ENCODE data around the gene MST1R. TPM values are rescaled to one million over a fixed set of nuclear protein-coding genes. Genes with fewer than 3 reads are reported as not detected.

MST1R gene
- total and polyA plus RNA-seq, 9 of the 15 experiments (the other 6 are each of a cell fraction or from before 2014, with no cell fraction given) = 1.3 to 10.0 (median 3.8) TPM

DNA sequence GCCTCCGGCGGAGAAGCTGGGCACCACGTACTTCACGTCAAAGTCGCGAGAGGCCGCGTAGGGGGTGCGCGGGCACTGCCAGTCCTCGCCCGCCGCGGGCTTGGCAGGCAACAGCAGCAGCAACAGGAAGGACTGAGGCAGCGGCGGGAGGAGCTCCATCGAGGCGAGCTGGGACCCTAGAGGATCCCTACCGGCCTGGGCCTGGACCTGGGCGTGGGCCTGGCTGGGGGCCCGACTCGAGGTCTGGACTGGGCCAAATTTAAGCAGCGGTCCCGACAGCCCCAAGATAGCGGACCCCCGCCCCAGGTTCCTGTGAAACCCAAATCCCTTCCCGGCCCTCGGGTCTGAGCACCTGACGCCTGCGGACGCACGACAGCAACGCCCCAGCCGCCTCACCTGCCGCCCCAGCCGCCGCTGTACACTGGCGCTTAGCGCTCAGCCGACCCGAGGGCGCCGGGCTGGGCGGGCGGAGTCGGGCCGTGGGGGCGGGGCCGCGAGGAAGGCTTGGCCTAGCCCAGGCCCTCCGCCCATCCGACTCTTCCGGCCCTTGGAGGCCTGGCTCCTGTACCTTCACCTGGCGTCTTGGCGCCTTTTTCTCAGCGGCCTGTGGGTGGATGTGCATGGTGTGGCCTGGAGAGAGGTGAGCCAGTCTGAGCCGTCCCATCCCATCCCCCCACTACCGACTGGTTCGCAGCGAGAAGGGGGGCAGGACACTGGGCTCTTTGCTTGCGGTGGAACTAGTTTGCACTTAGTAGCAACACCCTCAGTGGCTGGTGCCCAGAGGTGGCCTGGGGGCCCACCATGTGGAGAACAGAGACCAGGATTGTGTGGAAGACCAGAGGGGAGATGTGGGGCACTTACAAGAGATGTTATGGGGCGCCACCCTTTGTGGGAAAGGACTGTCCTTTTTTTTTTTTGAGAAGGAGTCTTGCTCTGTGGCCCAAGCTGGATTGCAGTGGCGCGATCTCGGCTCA lies at the start of gene MST1R (continued):
- TF ChIP-seq SMAD1 (IDR thresholded peaks at IDR 0.05; ENCODE audit: low read depth, low read length, partially characterized antibody) (no peak), CHD2 (IDR thresholded peaks at IDR 0.05; ENCODE audit: low read depth, low read length) (peak; percentile 23; the same call in 1 of the 2 replicates), CBX8 (IDR thresholded peaks at IDR 0.05; ENCODE audit: borderline replicate concordance, extremely low read depth, low read depth, low read length, poor library complexity, severe bottlenecking) (no peak), NR2C2 (CRISPR knock-in tag; IDR thresholded peaks at IDR 0.05) (no peak), NR2C2 (tag; IDR thresholded peaks at IDR 0.05) (no peak), MEF2A (IDR thresholded peaks at IDR 0.05; ENCODE audit: control insufficient read depth, low read depth, low read length) (no peak), STAT5A (IDR thresholded peaks at IDR 0.05; ENCODE audit: borderline replicate concordance, low read length) (no peak), ARNT (IDR thresholded peaks at IDR 0.05) (no peak), ZBTB7A (IDR thresholded peaks at IDR 0.05; ENCODE audit: borderline replicate concordance, control insufficient read depth, low read depth, low read length) (no peak), TSC22D4 (tag; IDR thresholded peaks at IDR 0.05) (no peak), SMC3 (conservative IDR thresholded peaks at IDR 0.05; ENCODE audit: insufficient read depth, low read depth, low read length) (no peak)
- TF ChIP-seq, protein P1, sequence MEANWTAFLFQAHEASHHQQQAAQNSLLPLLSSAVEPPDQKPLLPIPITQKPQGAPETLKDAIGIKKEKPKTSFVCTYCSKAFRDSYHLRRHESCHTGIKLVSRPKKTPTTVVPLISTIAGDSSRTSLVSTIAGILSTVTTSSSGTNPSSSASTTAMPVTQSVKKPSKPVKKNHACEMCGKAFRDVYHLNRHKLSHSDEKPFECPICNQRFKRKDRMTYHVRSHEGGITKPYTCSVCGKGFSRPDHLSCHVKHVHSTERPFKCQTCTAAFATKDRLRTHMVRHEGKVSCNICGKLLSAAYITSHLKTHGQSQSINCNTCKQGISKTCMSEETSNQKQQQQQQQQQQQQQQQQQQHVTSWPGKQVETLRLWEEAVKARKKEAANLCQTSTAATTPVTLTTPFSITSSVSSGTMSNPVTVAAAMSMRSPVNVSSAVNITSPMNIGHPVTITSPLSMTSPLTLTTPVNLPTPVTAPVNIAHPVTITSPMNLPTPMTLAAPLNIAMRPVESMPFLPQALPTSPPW (CRISPR knock-in tag; IDR thresholded peaks at IDR 0.05) = peak; percentile 68
- TF ChIP-seq, protein P2, sequence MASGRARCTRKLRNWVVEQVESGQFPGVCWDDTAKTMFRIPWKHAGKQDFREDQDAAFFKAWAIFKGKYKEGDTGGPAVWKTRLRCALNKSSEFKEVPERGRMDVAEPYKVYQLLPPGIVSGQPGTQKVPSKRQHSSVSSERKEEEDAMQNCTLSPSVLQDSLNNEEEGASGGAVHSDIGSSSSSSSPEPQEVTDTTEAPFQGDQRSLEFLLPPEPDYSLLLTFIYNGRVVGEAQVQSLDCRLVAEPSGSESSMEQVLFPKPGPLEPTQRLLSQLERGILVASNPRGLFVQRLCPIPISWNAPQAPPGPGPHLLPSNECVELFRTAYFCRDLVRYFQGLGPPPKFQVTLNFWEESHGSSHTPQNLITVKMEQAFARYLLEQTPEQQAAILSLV (tag; IDR thresholded peaks at IDR 0.05) = no peak
- TF ChIP-seq, protein P3, sequence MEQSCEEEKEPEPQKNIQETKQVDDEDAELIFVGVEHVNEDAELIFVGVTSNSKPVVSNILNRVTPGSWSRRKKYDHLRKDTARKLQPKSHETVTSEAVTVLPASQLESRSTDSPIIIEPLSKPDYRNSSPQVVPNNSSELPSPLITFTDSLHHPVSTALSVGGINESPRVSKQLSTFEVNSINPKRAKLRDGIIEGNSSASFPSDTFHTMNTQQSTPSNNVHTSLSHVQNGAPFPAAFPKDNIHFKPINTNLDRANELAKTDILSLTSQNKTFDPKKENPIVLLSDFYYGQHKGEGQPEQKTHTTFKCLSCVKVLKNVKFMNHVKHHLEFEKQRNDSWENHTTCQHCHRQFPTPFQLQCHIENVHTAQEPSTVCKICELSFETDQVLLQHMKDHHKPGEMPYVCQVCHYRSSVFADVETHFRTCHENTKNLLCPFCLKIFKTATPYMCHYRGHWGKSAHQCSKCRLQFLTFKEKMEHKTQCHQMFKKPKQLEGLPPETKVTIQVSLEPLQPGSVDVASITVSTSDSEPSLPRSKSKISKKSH (CRISPR knock-in tag; IDR thresholded peaks at IDR 0.05) = no peak
- TF ChIP-seq, protein P4, sequence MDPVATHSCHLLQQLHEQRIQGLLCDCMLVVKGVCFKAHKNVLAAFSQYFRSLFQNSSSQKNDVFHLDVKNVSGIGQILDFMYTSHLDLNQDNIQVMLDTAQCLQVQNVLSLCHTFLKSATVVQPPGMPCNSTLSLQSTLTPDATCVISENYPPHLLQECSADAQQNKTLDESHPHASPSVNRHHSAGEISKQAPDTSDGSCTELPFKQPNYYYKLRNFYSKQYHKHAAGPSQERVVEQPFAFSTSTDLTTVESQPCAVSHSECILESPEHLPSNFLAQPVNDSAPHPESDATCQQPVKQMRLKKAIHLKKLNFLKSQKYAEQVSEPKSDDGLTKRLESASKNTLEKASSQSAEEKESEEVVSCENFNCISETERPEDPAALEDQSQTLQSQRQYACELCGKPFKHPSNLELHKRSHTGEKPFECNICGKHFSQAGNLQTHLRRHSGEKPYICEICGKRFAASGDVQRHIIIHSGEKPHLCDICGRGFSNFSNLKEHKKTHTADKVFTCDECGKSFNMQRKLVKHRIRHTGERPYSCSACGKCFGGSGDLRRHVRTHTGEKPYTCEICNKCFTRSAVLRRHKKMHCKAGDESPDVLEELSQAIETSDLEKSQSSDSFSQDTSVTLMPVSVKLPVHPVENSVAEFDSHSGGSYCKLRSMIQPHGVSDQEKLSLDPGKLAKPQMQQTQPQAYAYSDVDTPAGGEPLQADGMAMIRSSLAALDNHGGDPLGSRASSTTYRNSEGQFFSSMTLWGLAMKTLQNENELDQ (CRISPR knock-in tag; IDR thresholded peaks at IDR 0.05; ENCODE audit: borderline replicate concordance) = no peak
- TF ChIP-seq, protein P5, sequence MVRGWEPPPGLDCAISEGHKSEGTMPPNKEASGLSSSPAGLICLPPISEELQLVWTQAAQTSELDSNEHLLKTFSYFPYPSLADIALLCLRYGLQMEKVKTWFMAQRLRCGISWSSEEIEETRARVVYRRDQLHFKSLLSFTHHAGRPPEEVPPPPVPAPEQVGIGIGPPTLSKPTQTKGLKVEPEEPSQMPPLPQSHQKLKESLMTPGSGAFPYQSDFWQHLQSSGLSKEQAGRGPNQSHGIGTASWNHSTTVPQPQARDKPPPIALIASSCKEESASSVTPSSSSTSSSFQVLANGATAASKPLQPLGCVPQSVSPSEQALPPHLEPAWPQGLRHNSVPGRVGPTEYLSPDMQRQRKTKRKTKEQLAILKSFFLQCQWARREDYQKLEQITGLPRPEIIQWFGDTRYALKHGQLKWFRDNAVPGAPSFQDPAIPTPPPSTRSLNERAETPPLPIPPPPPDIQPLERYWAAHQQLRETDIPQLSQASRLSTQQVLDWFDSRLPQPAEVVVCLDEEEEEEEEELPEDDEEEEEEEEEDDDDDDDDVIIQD (CRISPR knock-in tag; IDR thresholded peaks at IDR 0.05) = no peak
